K562 (cell line): Measurements from ENCODE around the gene CCDC136. TPM values are rescaled to one million over a fixed set of nuclear protein-coding genes. Genes with fewer than 3 reads are reported as not detected.
A peak's percentile ranks its signal among the peaks of the same experiment; 100 is the strongest.

ENCODE experiments used
- CREB1 ChIP-seq, 2 experiments: sonication (generic) in 1 of 2; formaldehyde crosslinking in 1 of 2; IDR thresholded peaks; 2 replicates each; pipeline versions ENCODE4 v1.6.1 to v1.8.0; 2012 to 2022; ENCODE audit warnings: inconsistent platforms in 1 of 2, mild to moderate bottlenecking in 1 of 2, missing genetic modification reagents in 1 of 2, moderate library complexity in 1 of 2
- E2F3 ChIP-seq: fragments of 250-450 bp; sonication (Bioruptor Pico); IDR thresholded peaks from 2 replicates; pipeline ENCODE4 v1.4.0; 2020; ENCODE audit warnings: mild to moderate bottlenecking
- EP300 ChIP-seq: IDR thresholded peaks from 2 replicates; pipeline ENCODE4 v1.6.1; 2012; ENCODE audit warnings: low read length, improper control_type of control experiment
- JUND ChIP-seq, 2 experiments: IDR thresholded peaks; 2 replicates in 1 of 2; 3 replicates in 1 of 2; pipeline ENCODE4 v1.6.1; 2011; ENCODE audit warnings: borderline replicate concordance in 2 of 2, low read depth in 2 of 2, low read length in 2 of 2, improper control_type of control experiment in 1 of 2, missing biosample characterization in 1 of 2, missing genetic modification characterization in 1 of 2, missing genetic modification reagents in 1 of 2
- MTA1 ChIP-seq: fragments of 450-650 bp; IDR thresholded peaks from 2 replicates; pipeline ENCODE4 v1.6.1; 2017; ENCODE audit warnings: borderline replicate concordance
- MYBL2 ChIP-seq, 2 experiments: fragments of 450-650 bp in 1 of 2; sonication (generic) in 1 of 2; formaldehyde crosslinking in 1 of 2; IDR thresholded peaks; 2 replicates each; pipeline versions ENCODE4 v1.6.1 to v1.8.1; 2017 to 2022; ENCODE audit warnings: borderline replicate concordance in 1 of 2, inconsistent platforms in 1 of 2, low read depth in 1 of 2, mild to moderate bottlenecking in 1 of 2, missing genetic modification reagents in 1 of 2, moderate library complexity in 1 of 2
- RCOR1 ChIP-seq, 2 experiments: IDR thresholded peaks; 2 replicates each; pipeline ENCODE4 v1.6.1; 2012; ENCODE audit warnings: low read depth in 2 of 2, low read length in 2 of 2, borderline replicate concordance in 1 of 2, improper control_type of control experiment in 1 of 2
- TGIF2 ChIP-seq: sonication (generic); formaldehyde crosslinking; IDR thresholded peaks from 2 replicates; pipeline ENCODE4 v1.8.1; 2022; ENCODE audit warnings: mild to moderate bottlenecking, missing genetic modification reagents, moderate library complexity
- polyA plus RNA-seq, 8 experiments: library from polyadenylated mRNA; depleted of rRNA in 4 of 8; stranded (reverse) in 5 of 8; unstranded in 3 of 8; fragments of >200 nt; fragmentation: Nextera tagmentation in 2 of 8; fragmentation: Illumina TruSeq in 1 of 8; extraction: Ambion mirVana in 2 of 8; extraction: Trizol in 1 of 8; gene quantifications; 2 replicates each; pipeline versions ENCODE4 v1.2.1 to v1.2.3, GENCODE V29; 2011 to 2014; ENCODE audit warnings: inconsistent platforms in 1 of 8, missing spikeins in 1 of 8
- total RNA-seq, 7 experiments: library from RNA; depleted of rRNA in 6 of 7; stranded (reverse); fragments of >200 nt in 6 of 7; fragmentation: Illumina TruSeq in 2 of 7; extraction: Trizol in 2 of 7; gene quantifications; 2 replicates each; pipeline versions ENCODE4 v1.2.1 to v1.2.3, GENCODE V29; 2011 to 2021; ENCODE audit warnings: low replicate concordance in 1 of 7
- TF ChIP-seq, protein P1 (sequence below): sonication (generic); formaldehyde crosslinking; IDR thresholded peaks from 2 replicates; pipeline ENCODE4 v1.8.0; 2023; ENCODE audit warnings: missing genetic modification reagents, mild to moderate bottlenecking, borderline replicate concordance
- TF ChIP-seq, protein P2 (sequence below): IDR thresholded peaks from 2 replicates; pipeline ENCODE4 v1.6.1; 2012; ENCODE audit warnings: low read depth, low read length, improper control_type of control experiment, borderline replicate concordance
- TF ChIP-seq, protein P3 (sequence below), 2 experiments: IDR thresholded peaks; 2 replicates each; pipeline ENCODE4 v1.6.1; 2012; ENCODE audit warnings: improper control_type of control experiment in 2 of 2, low read depth in 2 of 2, low read length in 2 of 2, borderline replicate concordance in 1 of 2
- TF ChIP-seq, protein P4 (sequence below): fragments of 450-650 bp; formaldehyde crosslinking; conservative IDR thresholded peaks from 2 replicates; pipeline ENCODE4 v1.4.0; 2022; ENCODE audit warnings: mild to moderate bottlenecking, missing genetic modification characterization

CCDC136 gene
- total and polyA plus RNA-seq, 9 of the 15 experiments (the other 6 are each of a cell fraction or from before 2014, with no cell fraction given), result 2.4 to 40.8 (median 26.5) TPM

- TF ChIP-seq, protein P1, sequence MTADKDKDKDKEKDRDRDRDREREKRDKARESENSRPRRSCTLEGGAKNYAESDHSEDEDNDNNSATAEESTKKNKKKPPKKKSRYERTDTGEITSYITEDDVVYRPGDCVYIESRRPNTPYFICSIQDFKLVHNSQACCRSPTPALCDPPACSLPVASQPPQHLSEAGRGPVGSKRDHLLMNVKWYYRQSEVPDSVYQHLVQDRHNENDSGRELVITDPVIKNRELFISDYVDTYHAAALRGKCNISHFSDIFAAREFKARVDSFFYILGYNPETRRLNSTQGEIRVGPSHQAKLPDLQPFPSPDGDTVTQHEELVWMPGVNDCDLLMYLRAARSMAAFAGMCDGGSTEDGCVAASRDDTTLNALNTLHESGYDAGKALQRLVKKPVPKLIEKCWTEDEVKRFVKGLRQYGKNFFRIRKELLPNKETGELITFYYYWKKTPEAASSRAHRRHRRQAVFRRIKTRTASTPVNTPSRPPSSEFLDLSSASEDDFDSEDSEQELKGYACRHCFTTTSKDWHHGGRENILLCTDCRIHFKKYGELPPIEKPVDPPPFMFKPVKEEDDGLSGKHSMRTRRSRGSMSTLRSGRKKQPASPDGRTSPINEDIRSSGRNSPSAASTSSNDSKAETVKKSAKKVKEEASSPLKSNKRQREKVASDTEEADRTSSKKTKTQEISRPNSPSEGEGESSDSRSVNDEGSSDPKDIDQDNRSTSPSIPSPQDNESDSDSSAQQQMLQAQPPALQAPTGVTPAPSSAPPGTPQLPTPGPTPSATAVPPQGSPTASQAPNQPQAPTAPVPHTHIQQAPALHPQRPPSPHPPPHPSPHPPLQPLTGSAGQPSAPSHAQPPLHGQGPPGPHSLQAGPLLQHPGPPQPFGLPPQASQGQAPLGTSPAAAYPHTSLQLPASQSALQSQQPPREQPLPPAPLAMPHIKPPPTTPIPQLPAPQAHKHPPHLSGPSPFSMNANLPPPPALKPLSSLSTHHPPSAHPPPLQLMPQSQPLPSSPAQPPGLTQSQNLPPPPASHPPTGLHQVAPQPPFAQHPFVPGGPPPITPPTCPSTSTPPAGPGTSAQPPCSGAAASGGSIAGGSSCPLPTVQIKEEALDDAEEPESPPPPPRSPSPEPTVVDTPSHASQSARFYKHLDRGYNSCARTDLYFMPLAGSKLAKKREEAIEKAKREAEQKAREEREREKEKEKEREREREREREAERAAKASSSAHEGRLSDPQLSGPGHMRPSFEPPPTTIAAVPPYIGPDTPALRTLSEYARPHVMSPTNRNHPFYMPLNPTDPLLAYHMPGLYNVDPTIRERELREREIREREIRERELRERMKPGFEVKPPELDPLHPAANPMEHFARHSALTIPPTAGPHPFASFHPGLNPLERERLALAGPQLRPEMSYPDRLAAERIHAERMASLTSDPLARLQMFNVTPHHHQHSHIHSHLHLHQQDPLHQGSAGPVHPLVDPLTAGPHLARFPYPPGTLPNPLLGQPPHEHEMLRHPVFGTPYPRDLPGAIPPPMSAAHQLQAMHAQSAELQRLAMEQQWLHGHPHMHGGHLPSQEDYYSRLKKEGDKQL (CRISPR knock-in tag), result 0 out of 2 replicates have a peak, but pooled peaks have one; percentile 81
- TF ChIP-seq MYBL2 (IDR thresholded peaks at IDR 0.05; ENCODE audit: low read depth), result no peak
- TF ChIP-seq MYBL2 (CRISPR knock-in tag; IDR thresholded peaks at IDR 0.05; ENCODE audit: borderline replicate concordance), result no peak
- peak; percentile 87 for TF ChIP-seq EP300
- 0 out of 2 replicates have a peak, but pooled peaks have one; percentile 21 for TF ChIP-seq TGIF2
- TF ChIP-seq, protein P2, sequence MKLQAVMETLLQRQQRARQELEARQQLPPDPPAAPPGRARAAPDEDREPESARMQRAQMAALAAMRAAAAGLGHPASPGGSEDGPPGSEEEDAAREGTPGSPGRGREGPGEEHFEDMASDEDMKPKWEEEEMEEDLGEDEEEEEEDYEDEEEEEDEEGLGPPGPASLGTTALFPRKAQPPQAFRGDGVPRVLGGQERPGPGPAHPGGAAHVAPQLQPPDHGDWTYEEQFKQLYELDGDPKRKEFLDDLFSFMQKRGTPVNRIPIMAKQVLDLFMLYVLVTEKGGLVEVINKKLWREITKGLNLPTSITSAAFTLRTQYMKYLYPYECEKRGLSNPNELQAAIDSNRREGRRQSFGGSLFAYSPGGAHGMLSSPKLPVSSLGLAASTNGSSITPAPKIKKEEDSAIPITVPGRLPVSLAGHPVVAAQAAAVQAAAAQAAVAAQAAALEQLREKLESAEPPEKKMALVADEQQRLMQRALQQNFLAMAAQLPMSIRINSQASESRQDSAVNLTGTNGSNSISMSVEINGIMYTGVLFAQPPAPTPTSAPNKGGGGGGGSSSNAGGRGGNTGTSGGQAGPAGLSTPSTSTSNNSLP, result no peak
- TF ChIP-seq E2F3 (CRISPR knock-in tag), result peak; percentile 65; the same call in 1 of the 2 replicates
- peak; percentile 35; the same call in 1 of the 2 replicates for TF ChIP-seq MTA1
- TF ChIP-seq, protein P3, sequence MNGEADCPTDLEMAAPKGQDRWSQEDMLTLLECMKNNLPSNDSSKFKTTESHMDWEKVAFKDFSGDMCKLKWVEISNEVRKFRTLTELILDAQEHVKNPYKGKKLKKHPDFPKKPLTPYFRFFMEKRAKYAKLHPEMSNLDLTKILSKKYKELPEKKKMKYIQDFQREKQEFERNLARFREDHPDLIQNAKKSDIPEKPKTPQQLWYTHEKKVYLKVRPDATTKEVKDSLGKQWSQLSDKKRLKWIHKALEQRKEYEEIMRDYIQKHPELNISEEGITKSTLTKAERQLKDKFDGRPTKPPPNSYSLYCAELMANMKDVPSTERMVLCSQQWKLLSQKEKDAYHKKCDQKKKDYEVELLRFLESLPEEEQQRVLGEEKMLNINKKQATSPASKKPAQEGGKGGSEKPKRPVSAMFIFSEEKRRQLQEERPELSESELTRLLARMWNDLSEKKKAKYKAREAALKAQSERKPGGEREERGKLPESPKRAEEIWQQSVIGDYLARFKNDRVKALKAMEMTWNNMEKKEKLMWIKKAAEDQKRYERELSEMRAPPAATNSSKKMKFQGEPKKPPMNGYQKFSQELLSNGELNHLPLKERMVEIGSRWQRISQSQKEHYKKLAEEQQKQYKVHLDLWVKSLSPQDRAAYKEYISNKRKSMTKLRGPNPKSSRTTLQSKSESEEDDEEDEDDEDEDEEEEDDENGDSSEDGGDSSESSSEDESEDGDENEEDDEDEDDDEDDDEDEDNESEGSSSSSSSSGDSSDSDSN (IDR thresholded peaks at IDR 0.05; ENCODE audit: borderline replicate concordance in 1 of 2, low read depth in 2 of 2, low read length in 2 of 2), result peak; percentile 84 to 90; a peak in 2 of 4 replicates
- TF ChIP-seq JUND (IDR thresholded peaks at IDR 0.05; ENCODE audit: borderline replicate concordance, low read depth, low read length), result peak; percentile 92
- TF ChIP-seq JUND (tag; IDR thresholded peaks at IDR 0.05; ENCODE audit: borderline replicate concordance, low read depth, low read length), result peak; percentile 84; the same call in 1 of the 3 replicates
- TF ChIP-seq, protein P4, sequence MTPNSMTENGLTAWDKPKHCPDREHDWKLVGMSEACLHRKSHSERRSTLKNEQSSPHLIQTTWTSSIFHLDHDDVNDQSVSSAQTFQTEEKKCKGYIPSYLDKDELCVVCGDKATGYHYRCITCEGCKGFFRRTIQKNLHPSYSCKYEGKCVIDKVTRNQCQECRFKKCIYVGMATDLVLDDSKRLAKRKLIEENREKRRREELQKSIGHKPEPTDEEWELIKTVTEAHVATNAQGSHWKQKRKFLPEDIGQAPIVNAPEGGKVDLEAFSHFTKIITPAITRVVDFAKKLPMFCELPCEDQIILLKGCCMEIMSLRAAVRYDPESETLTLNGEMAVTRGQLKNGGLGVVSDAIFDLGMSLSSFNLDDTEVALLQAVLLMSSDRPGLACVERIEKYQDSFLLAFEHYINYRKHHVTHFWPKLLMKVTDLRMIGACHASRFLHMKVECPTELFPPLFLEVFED (CRISPR knock-in tag), result peak; percentile 89; the same call in 1 of the 2 replicates
- peak; percentile 41 for TF ChIP-seq CREB1 (IDR thresholded peaks at IDR 0.05)
- peak; percentile 63; the same call in 1 of the 2 replicates for TF ChIP-seq CREB1 (CRISPR knock-in tag; IDR thresholded peaks at IDR 0.05)
- TF ChIP-seq RCOR1 (IDR thresholded peaks at IDR 0.05; ENCODE audit: borderline replicate concordance in 1 of 2, low read depth in 2 of 2, low read length in 2 of 2), result peak in 1 of 2 experiments; percentile 94; a peak in 3 of 4 replicates
These were observed 35.6 kb downstream of the CCDC136 start (continued) for GRCh38 chr7:128827248-128827958.
